H7 (cell line): ENCODE results near the gene SYNGR1. TPM values are rescaled to one million over a fixed set of nuclear protein-coding genes. Genes with fewer than 3 reads are reported as not detected.

ENCODE experiments used
- total RNA-seq: library from RNA; depleted of rRNA; stranded (reverse); fragments of >200 nt; shearing (Covaris generic); gene quantifications from 2 replicates; pipeline ENCODE4 v1.2.3, GENCODE V29; 2014; rRNA removed

The SYNGR1 gene
- total RNA-seq, 1 experiment from 2014 or later, result 24.4 TPM

Other genes with a start within 250 kb of the SYNGR1 start
- 4.5 and 5.4 TPM in 2 replicates for gene CBX7, start 197.3 kb upstream of the SYNGR1 start, total RNA-seq
- 7.2 and 8.5 TPM in 2 replicates for gene PDGFB, start 105.0 kb upstream of the SYNGR1 start, total RNA-seq
- gene RPL3, start 30.4 kb upstream of the SYNGR1 start, total RNA-seq, result 3,029 and 3,176 TPM in 2 replicates
- 27.1 and 33.4 TPM in 2 replicates for gene TAB1, start 49.8 kb downstream of the SYNGR1 start, total RNA-seq
- gene MGAT3, start 107.0 kb downstream of the SYNGR1 start, total RNA-seq, result 5.0 and 6.5 TPM in 2 replicates
- 26.4 and 28.3 TPM in 2 replicates for gene MIEF1, start 152.3 kb downstream of the SYNGR1 start, total RNA-seq
- 466 and 503 TPM in 2 replicates for gene ATF4, start 170.6 kb downstream of the SYNGR1 start, total RNA-seq
- 154 and 210 TPM in 2 replicates for gene RPS19BP1, start 182.8 kb downstream of the SYNGR1 start, total RNA-seq
- 0.31 and 0.55 TPM in 2 replicates for gene CACNA1I, start 220.8 kb downstream of the SYNGR1 start, total RNA-seq